ENCODE data around the gene SRPX.

- no peak for TF ChIP-seq CTCF (IDR thresholded peaks at IDR 0.05)
- no peak for TF ChIP-seq REST (IDR thresholded peaks at IDR 0.05; ENCODE audit: insufficient read depth in 1 of 2, low read depth in 2 of 2, low read length in 1 of 2)
- no peak for TF ChIP-seq POLR2AphosphoS5 (IDR thresholded peaks at IDR 0.05; ENCODE audit: low read depth, low read length)
- TF ChIP-seq TCF7L2 (IDR thresholded peaks at IDR 0.05; ENCODE audit: low read depth, low read length), result no peak
- no peak for TF ChIP-seq SIN3A (IDR thresholded peaks at IDR 0.05; ENCODE audit: borderline replicate concordance, insufficient read depth, low read depth, low read length)
These were observed 63.8 kb downstream of the SRPX start for GRCh38 chrX:38156838-38157237.
